CD14-positive monocyte (primary cell): Measurements from ENCODE around the gene ZNF576. TPM values are rescaled to one million over a fixed set of nuclear protein-coding genes. Genes with fewer than 3 reads are reported as not detected.

Experiments
- DNase-seq, 3 donors: peaks; one replicate each; pipeline ENCODE4 v3.0.0-alpha.2; 2011 to 2022
- H2AFZ ChIP-seq: 2 replicates; pipeline ENCODE4 v1.6.0; 2012; ENCODE audit warnings: mild to moderate bottlenecking, low read depth, low read length, inconsistent platforms; ENCODE audit not compliant: insufficient read depth, poor library complexity, severe bottlenecking
- H3K27ac ChIP-seq, 2 donors: 1 replicate in 1 of 2; 2 replicates in 1 of 2; pipeline ENCODE4 v1.5.1; 2012 to 2013; ENCODE audit warnings: low read length in 2 of 2, control low read depth in 1 of 2, inconsistent platforms in 1 of 2, low read depth in 1 of 2, mild to moderate bottlenecking in 1 of 2
- H3K27me3 ChIP-seq, 2 donors: one replicate each; pipeline versions ENCODE4 v1.6.0 to v1.6.1; 2011 to 2013; ENCODE audit warnings: low read length in 2 of 2; ENCODE audit not compliant: control insufficient read depth in 2 of 2, insufficient read depth in 2 of 2
- H3K36me3 ChIP-seq, 2 donors: replicated peaks in 1 of 2; 1 replicate in 1 of 2; 2 replicates in 1 of 2; pipeline versions ENCODE4 v1.5.1 to v1.6.1; 2012 to 2013; ENCODE audit warnings: low read length in 2 of 2, control low read depth in 1 of 2, inconsistent platforms in 1 of 2, mild to moderate bottlenecking in 1 of 2; ENCODE audit not compliant: insufficient read depth in 2 of 2, control insufficient read depth in 1 of 2
- H3K4me1 ChIP-seq, 2 donors: 1 replicate in 1 of 2; 2 replicates in 1 of 2; pipeline versions ENCODE4 v1.5.1 to v1.6.1; 2012 to 2013; ENCODE audit warnings: low read length in 2 of 2, control low read depth in 1 of 2, inconsistent platforms in 1 of 2, mild to moderate bottlenecking in 1 of 2, moderate library complexity in 1 of 2; ENCODE audit not compliant: insufficient read depth in 2 of 2, control insufficient read depth in 1 of 2
- H3K4me2 ChIP-seq: replicated peaks from 2 replicates; pipeline ENCODE3; 2012; ENCODE audit warnings: low read length, moderate library complexity, mild to moderate bottlenecking; ENCODE audit not compliant: poor library complexity, severe bottlenecking; ENCODE audit errors: extremely low read depth
- H3K4me3 ChIP-seq, 3 experiments: fragments of 200-600 bp in 1 of 3; sonication (generic) in 1 of 3; replicated peaks in 1 of 3; 1 replicate in 2 of 3; 2 replicates in 1 of 3; pipeline ENCODE4 v1.5.1; 2011 to 2013; ENCODE audit warnings: low read length in 3 of 3, mild to moderate bottlenecking in 3 of 3, control low read depth in 2 of 3, low read depth in 2 of 3, inconsistent platforms in 1 of 3, moderate library complexity in 1 of 3
- H3K79me2 ChIP-seq: 2 replicates; pipeline ENCODE4 v1.6.0; 2012; ENCODE audit warnings: mild to moderate bottlenecking, control low read depth, inconsistent platforms, low read length, moderate library complexity; ENCODE audit not compliant: insufficient read depth
- H3K9ac ChIP-seq: 2 replicates; pipeline ENCODE4 v1.6.0; 2017; ENCODE audit warnings: low read length, mild to moderate bottlenecking; ENCODE audit not compliant: insufficient read depth, poor library complexity, severe bottlenecking
- H3K9me3 ChIP-seq, 2 donors: replicated peaks in 1 of 2; 1 replicate in 1 of 2; 2 replicates in 1 of 2; pipeline versions ENCODE4 v1.5.1 to v1.6.1; 2012 to 2013; ENCODE audit warnings: low read length in 2 of 2, control low read depth in 1 of 2; ENCODE audit not compliant: control insufficient read depth in 1 of 2, insufficient read depth in 1 of 2
- H4K20me1 ChIP-seq: 2 replicates; pipeline ENCODE4 v1.6.0; 2012; ENCODE audit warnings: mild to moderate bottlenecking, low read length, control low read depth, moderate library complexity; ENCODE audit not compliant: insufficient read depth
- H3K27ac Mint-ChIP-seq, 7 donors: one replicate each; pipeline ENCODE4 v1.8.0; 2020; ENCODE audit warnings: mild to moderate bottlenecking in 7 of 7, mixed read lengths in 7 of 7, moderate library complexity in 6 of 7, inconsistent platforms in 2 of 7
- H3K27me3 Mint-ChIP-seq, 3 donors: one replicate each; pipeline ENCODE4 v1.8.0; 2021 to 2022; ENCODE audit warnings: low read depth in 3 of 3, mild to moderate bottlenecking in 3 of 3, mixed read lengths in 3 of 3, moderate library complexity in 3 of 3, inconsistent platforms in 1 of 3
- H3K36me3 Mint-ChIP-seq, 2 donors: one replicate each; pipeline ENCODE4 v1.8.0; 2020; ENCODE audit warnings: mixed read lengths in 2 of 2, inconsistent platforms in 1 of 2, mild to moderate bottlenecking in 1 of 2
- H3K4me1 Mint-ChIP-seq: one replicate; pipeline ENCODE4 v1.8.0; 2020; ENCODE audit warnings: mild to moderate bottlenecking, mixed read lengths
- H3K4me3 Mint-ChIP-seq, 2 donors: one replicate each; pipeline ENCODE4 v1.8.0; 2020; ENCODE audit warnings: mild to moderate bottlenecking in 2 of 2, mixed read lengths in 2 of 2, moderate library complexity in 1 of 2
- H3K9me3 Mint-ChIP-seq, 7 donors: one replicate each; pipeline ENCODE4 v1.8.0; 2020 to 2022; ENCODE audit warnings: mixed read lengths in 7 of 7, mild to moderate bottlenecking in 6 of 7, moderate library complexity in 6 of 7, inconsistent platforms in 2 of 7
- CTCF ChIP-seq: fragments of 200-600 bp; IDR thresholded peaks from one replicate; pipeline ENCODE4 v1.8.0; 2022; ENCODE audit warnings: antibody characterized with exemption, mild to moderate bottlenecking
- WGBS: methylation state at CpG from one replicate; pipeline ENCODE4 v1.1.5; 2013; ENCODE audit warnings: missing lambda C conversion rate; ENCODE audit not compliant: insufficient coverage; 5-methylcytosine and 5-hydroxymethylcytosine counted together
- intact Hi-C, 2 donors: fragments of 100-400 bp; cut with micrococcal nuclease; formaldehyde crosslinking; loops; one replicate each; pipeline versions ENCODE4 v1.15.0 to v1.15.1; 2023
- polyA plus RNA-seq, 3 donors: library from polyadenylated mRNA; depleted of rRNA in 1 of 3; unstranded in 2 of 3; stranded (reverse) in 1 of 3; fragments of 300-500 nt in 2 of 3; fragments of >200 nt in 1 of 3; fragmentation: Illumina TruSeq in 2 of 3; gene quantifications; 1 replicate in 2 of 3; 2 replicates in 1 of 3; pipeline ENCODE4 v1.2.3, GENCODE V29; 2012 to 2021

ZNF576 gene
- polyA plus RNA-seq, 3 donors, result 3.6 to 8.4 (median 7.2) TPM

GRCh38 chr19:43562698-43563241 is 33.6 kb upstream of the ZNF576 start:
- TF ChIP-seq CTCF, result no peak
- H3K27ac Mint-ChIP-seq, result peak overlapping the region; percentile 90 to 99 (median 96)
- no peaks in the 10 kb centered on the region for H4K20me1 ChIP-seq
- peak overlapping the region; percentile 30 for H3K4me2 ChIP-seq
- no peaks in the 10 kb centered on the region for H3K27me3 ChIP-seq
- H3K27me3 Mint-ChIP-seq, result peaks cover 0 to 4% (median 0%) of the 10 kb centered on the region in 3 donors
- H3K36me3 ChIP-seq, result peaks cover 5 to 26% of the 10 kb centered on the region in 2 donors
- H3K79me2 ChIP-seq, result peaks cover 25% of the 10 kb centered on the region
- H3K4me1 Mint-ChIP-seq, result peaks cover 43% of the 10 kb centered on the region
- intact Hi-C loops, result no loop called here
- peak; percentile 90 to 96 (median 92) for DNase-seq
- peak overlapping the region in 1 of 3 experiments; percentile 19 for H3K4me3 ChIP-seq
- no peaks in the 10 kb centered on the region for H3K9me3 ChIP-seq
- peaks cover 0 to 3% (median 0%) of the 10 kb centered on the region in 7 donors for H3K9me3 Mint-ChIP-seq
- peaks cover 24 to 27% of the 10 kb centered on the region in 2 donors for H3K4me1 ChIP-seq
- H3K36me3 Mint-ChIP-seq, result peaks cover 35 to 47% of the 10 kb centered on the region in 2 donors
- peak overlapping the region; percentile 51 for H2AFZ ChIP-seq
- WGBS, result 0% methylated on average over 2 of the region's 14 CpGs
- H3K27ac ChIP-seq, result peak overlapping the region; percentile 94 to 98
- peak overlapping the region; percentile 41 to 67 for H3K4me3 Mint-ChIP-seq
- H3K9ac ChIP-seq, result peak overlapping the region; percentile 72

- 65% methylated on average over 7 of the region's 10 CpGs for WGBS
- H3K27ac ChIP-seq, result peak overlapping the region in 1 of 2 donors; percentile 94
- peaks cover 0 to 4% (median 0%) of the 10 kb centered on the region in 3 donors for H3K27me3 Mint-ChIP-seq
Measured at GRCh38 chr19:43563816-43564457, 32.5 kb upstream of the ZNF576 start.

More at GRCh38 chr19:43563816-43564457, 32.5 kb upstream of the ZNF576 start:
- H3K36me3 Mint-ChIP-seq, result peaks cover 29 to 38% of the 10 kb centered on the region in 2 donors
- no peak for TF ChIP-seq CTCF
- Histone ChIP-seq H3K79me2 (peaks cover 25% of the 10 kb centered on the region), H2AFZ (no peak overlapping the region), H3K27me3 (no peaks in the 10 kb centered on the region), H3K4me2 (no peak overlapping the region), H4K20me1 (no peaks in the 10 kb centered on the region), H3K36me3 (peaks cover 0 to 21% of the 10 kb centered on the region in 2 donors), H3K9me3 (no peaks in the 10 kb centered on the region), H3K4me3 (no peak overlapping the region), H3K9ac (no peak overlapping the region), H3K4me1 (peaks cover 24 to 27% of the 10 kb centered on the region in 2 donors)
- H3K4me1 Mint-ChIP-seq, result peaks cover 43% of the 10 kb centered on the region
- no peak for DNase-seq
- H3K27ac Mint-ChIP-seq, result peak overlapping the region; percentile 90 to 99 (median 96)
- peaks cover 0 to 3% (median 0%) of the 10 kb centered on the region in 7 donors for H3K9me3 Mint-ChIP-seq
- intact Hi-C loops, result no loop called here
- no peak overlapping the region for H3K4me3 Mint-ChIP-seq
